Stimulated activated CD8-positive, alpha-beta memory T cell treated with anti-CD3 and anti-CD28 coated beads, Interleukin-4, amount 100 ng/mL, for 48 hours (primary cell): ENCODE data around the gene CCDC51.

Experiments
- DNase-seq: peaks from one replicate; pipeline ENCODE4 v3.0.0-alpha.2; 2020

The CCDC51 gene

GRCh38 chr3:48432411-48433371 is 7.2 kb downstream of the CCDC51 start:
- DNase-seq = no peak

- no peak for DNase-seq
Observed at GRCh38 chr3:48431224-48432029, 8.5 kb downstream of the CCDC51 start.

- DNase-seq = no peak
Observed at GRCh38 chr3:48430708-48431101, 9.2 kb downstream of the CCDC51 start.

- DNase-seq = no peak
Observed at GRCh38 chr3:48429960-48430707, 9.8 kb downstream of the CCDC51 start, which contains the start of gene PLXNB1. Gene PLXNB1, minus strand, starts transcription at chr3:48430086. Its CDS starts 5,475 bp downstream, at chr3:48424611.

GRCh38 chr3:48429317-48429959 is 10.5 kb downstream of the CCDC51 start:
- DNase-seq = peak; percentile 71

GRCh38 chr3:48428572-48429316 is 11.2 kb downstream of the CCDC51 start:
- no peak for DNase-seq

GRCh38 chr3:48428088-48428571 is 11.8 kb downstream of the CCDC51 start:
- no peak for DNase-seq

GRCh38 chr3:48427630-48427962 is 12.3 kb downstream of the CCDC51 start:
- no peak for DNase-seq

- no peak for DNase-seq
Observed at GRCh38 chr3:48426944-48427629, 12.8 kb downstream of the CCDC51 start.

- DNase-seq = no peak
Observed at GRCh38 chr3:48426401-48426909, 13.5 kb downstream of the CCDC51 start.

- no peak for DNase-seq
Observed at GRCh38 chr3:48425281-48425812, 14.6 kb downstream of the CCDC51 start.

- DNase-seq = no peak
Observed at GRCh38 chr3:48423883-48424695, 15.8 kb downstream of the CCDC51 start.

GRCh38 chr3:48423241-48423882 is 16.6 kb downstream of the CCDC51 start:
- no peak for DNase-seq

GRCh38 chr3:48422681-48423080 is 17.2 kb downstream of the CCDC51 start:
- no peak for DNase-seq

GRCh38 chr3:48422272-48422671 is 17.6 kb downstream of the CCDC51 start:
- no peak for DNase-seq

- DNase-seq = no peak
Observed at GRCh38 chr3:48420561-48420960, 19.4 kb downstream of the CCDC51 start.

- DNase-seq = no peak
Observed at GRCh38 chr3:48419597-48419996, 20.3 kb downstream of the CCDC51 start.

GRCh38 chr3:48419149-48419548 is 20.8 kb downstream of the CCDC51 start:
- DNase-seq = no peak

- DNase-seq = no peak
Observed at GRCh38 chr3:48418651-48419050, 21.3 kb downstream of the CCDC51 start.
